Central memory CD4-positive, alpha-beta T cell (primary cell): ENCODE data around the gene CST4.
"Not testable (repeated sequence)": the region's sequence is repeated elsewhere in the genome, so short reads cannot be mapped to it uniquely, and the experiment has no call there.

ENCODE experiments used
- DNase-seq: peaks from one replicate; pipeline ENCODE4 v3.0.0; 2022

CST4 gene

DNA sequence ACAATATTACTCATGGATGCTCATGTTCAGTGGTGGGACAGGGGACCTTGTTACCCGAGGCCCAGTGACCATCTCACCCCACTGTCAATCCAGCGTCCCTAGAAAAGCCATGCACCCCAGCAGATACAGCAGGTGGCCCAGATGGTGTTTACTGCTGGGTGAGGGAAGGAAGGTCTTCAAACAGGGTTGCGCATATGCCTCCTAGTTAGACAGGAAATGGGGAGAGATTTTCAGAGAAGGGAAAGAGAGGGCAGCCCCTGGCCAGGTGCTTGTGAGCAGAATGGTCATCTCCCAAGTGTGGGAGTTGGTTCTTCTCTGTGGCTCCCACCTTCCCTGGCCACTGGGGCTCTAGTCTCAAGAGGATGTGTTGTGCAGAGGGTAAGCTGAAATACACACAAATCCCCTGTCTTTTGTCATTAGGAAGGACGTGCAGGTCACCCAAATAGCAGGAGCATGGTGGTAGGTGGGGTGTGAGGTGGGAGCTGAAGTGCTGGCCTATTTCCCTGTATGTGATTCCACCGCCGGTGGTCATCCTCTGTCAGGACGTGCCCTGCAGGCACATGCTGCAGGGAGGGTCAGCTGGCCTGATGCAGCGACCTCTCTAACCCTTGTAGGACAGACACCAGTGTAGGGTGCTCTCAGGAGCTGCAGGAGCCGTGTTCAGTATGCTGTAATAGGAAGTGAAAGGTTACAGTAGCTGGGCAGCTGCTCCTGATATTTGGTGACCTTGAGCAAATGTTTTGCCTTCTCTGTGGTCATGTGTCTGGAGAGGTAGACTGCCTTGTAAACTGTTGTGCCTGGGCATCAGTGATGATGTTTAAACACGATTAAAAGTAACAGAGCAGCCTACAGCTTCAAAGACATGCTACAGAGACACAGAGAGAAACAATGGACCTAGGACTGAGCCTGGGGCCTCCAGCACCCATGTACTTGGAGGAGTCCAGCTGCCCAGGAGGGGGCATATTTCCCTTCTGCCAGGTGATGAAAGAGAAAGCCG, 47.9 kb downstream of the CST4 start:
- no peak for DNase-seq

GRCh38 chr20:23640018-23640601, 48.7 kb downstream of the CST4 start:
- no peak for DNase-seq

- no peak for DNase-seq
Observed at GRCh38 chr20:23639490-23639958, 49.3 kb downstream of the CST4 start.

GRCh38 chr20:23638309-23638708, 50.5 kb downstream of the CST4 start:
- DNase-seq = no peak

GRCh38 chr20:23637282-23638221, 51.3 kb downstream of the CST4 start, which contains the start of gene CST3:
Gene CST3, minus strand, starts transcription at chr20:23637955. Its CDS starts 93 bp downstream, at chr20:23637862.
- DNase-seq = no peak

DNA sequence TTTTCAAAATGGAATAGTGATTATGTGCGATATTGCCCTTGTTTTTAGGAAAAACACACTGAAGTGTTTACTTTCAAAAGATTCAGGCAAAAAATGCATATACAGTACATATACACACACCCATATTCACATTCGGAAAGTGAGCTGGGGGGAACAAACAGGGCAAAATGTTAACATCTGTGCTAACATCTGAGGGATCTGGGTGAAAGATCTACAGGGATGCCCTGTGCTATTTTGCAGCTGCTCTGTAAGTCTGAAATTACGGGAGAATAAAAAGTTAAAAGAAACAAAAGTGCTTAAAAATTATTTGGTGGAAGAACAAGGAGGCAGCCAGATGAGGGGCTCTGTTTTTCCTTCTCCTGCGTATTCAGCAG, 51.9 kb downstream of the CST4 start:
- DNase-seq = no peak

GRCh38 chr20:23636182-23636907, 52.5 kb downstream of the CST4 start:
- DNase-seq = no peak

DNA sequence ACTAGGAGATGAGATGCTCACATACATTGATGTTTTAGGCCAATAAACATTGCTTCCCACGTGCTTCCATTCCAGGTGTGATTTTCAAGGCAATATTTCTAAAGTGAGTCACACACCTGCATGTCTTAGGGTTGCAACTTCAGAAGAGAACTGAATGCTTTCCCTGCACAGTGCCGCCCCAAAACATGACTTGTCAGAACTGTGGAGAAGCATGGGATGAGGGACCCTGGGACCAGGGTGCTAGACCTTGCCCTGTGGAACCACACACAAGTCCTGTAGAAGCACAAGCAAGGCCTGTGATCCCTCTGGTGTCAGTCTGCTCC, 53.1 kb downstream of the CST4 start:
- DNase-seq = not testable (repeated sequence)
